Transverse colon (tissue), 4 donors: ENCODE measurements around the gene ATP8B4. TPM values are rescaled to one million over a fixed set of nuclear protein-coding genes. Genes with fewer than 3 reads are reported as not detected.

Experiments used
- DNase-seq: peaks from one replicate; pipeline ENCODE4 v3.0.0-alpha.2; 2019
- H3K27ac ChIP-seq, 4 donors: fragments of 200-600 bp; sonication (generic); 2 replicates each; pipeline ENCODE4 v1.5.1; 2016 to 2018; ENCODE audit warnings: inconsistent platforms in 4 of 4
- H3K27me3 ChIP-seq: fragments of 200-600 bp; sonication (generic); 2 replicates; pipeline ENCODE4 v1.5.1; 2017; ENCODE audit warnings: inconsistent platforms
- H3K36me3 ChIP-seq, 4 donors: fragments of 200-600 bp; sonication (generic); 2 replicates each; pipeline ENCODE4 v1.5.1; 2017 to 2019; ENCODE audit warnings: inconsistent platforms in 4 of 4
- H3K4me1 ChIP-seq, 4 donors: fragments of 200-600 bp; sonication (generic); 2 replicates each; pipeline ENCODE4 v1.5.1; 2017 to 2020; ENCODE audit warnings: inconsistent platforms in 4 of 4
- H3K4me3 ChIP-seq, 4 donors: fragments of 200-600 bp; sonication (generic); 1 replicate in 1 of 4; 2 replicates in 3 of 4; pipeline versions ENCODE4 v1.5.1 to v1.6.1; 2017 to 2019; ENCODE audit warnings: inconsistent platforms in 4 of 4
- H3K9me3 ChIP-seq, 2 donors: fragments of 200-600 bp; sonication (generic); 2 replicates each; pipeline ENCODE4 v1.5.1; 2017 to 2019; ENCODE audit warnings: inconsistent platforms in 2 of 2
- CTCF ChIP-seq, 5 experiments: fragments of 200-600 bp in 3 of 5; fragments of 450-650 bp in 2 of 5; sonication (generic) in 3 of 5; IDR thresholded peaks; 1 replicate in 2 of 5; 2 replicates in 3 of 5; pipeline ENCODE4 v1.5.1; 2016 to 2017; ENCODE audit warnings: antibody characterized with exemption in 5 of 5, inconsistent platforms in 3 of 5, mild to moderate bottlenecking in 2 of 5, moderate library complexity in 1 of 5
- EP300 ChIP-seq: sonication (generic); formaldehyde crosslinking; IDR thresholded peaks from one replicate; pipeline ENCODE4 v1.6.1; 2017; ENCODE audit warnings: antibody characterized with exemption, low read depth
- POLR2A ChIP-seq: fragments of 450-650 bp; IDR thresholded peaks from one replicate; pipeline ENCODE4 v1.6.1; 2016; ENCODE audit warnings: antibody characterized with exemption, mild to moderate bottlenecking, moderate library complexity
- POLR2AphosphoS5 ChIP-seq, 3 donors: sonication (generic); formaldehyde crosslinking; IDR thresholded peaks; one replicate each; pipeline ENCODE4 v1.6.1; 2016; ENCODE audit warnings: antibody characterized with exemption in 3 of 3
- whole genome bisulfite sequencing, 2 donors: methylation state at CpG; one replicate each; pipeline ENCODE4 v1.1.5; 2018; ENCODE audit warnings: low coverage in 1 of 2; 5-methylcytosine and 5-hydroxymethylcytosine counted together
- in situ Hi-C, 4 donors: fragments of 200-750 bp; cut with MboI; loops; one replicate each; pipeline versions ENCODE4 v1.15.0 to v1.15.1; 2017; ENCODE audit warnings: low sequenced_read_pairs in 3 of 4, low pct_ligation_motif_present in 1 of 4, low pct_unique_long_range_greater_than_20kb in 1 of 4
- intact Hi-C: fragments of 100-400 bp; cut with DNase I; formaldehyde crosslinking; loops from one replicate; pipeline ENCODE4 v1.15.1; 2023; ENCODE audit warnings: low total_unique reads
- total RNA-seq, 4 donors: library from RNA; depleted of rRNA; stranded (reverse); fragments of >200 nt; gene quantifications; one replicate each; pipeline ENCODE4 v1.1.0, GENCODE V29; 2016

Gene ATP8B4
- total RNA-seq: 10 to 100 TPM in 2 of 4 donors, 1 to 10 TPM in 2; 6.2 to 26.2 (median 8.5) TPM

- no peak for DNase-seq
- H3K9me3 ChIP-seq: peaks cover 0 to 8% of the 10 kb centered on the region in 2 donors
- H3K36me3 ChIP-seq: no peaks in the 10 kb centered on the region
- peaks cover 0 to 3% (median 0%) of the 10 kb centered on the region in 4 donors for H3K4me1 ChIP-seq
- intact Hi-C loops (no loop called here), in situ Hi-C loops (no loop called here)
- TF ChIP-seq POLR2A: no peak
- no peak for TF ChIP-seq CTCF (IDR thresholded peaks at IDR 0.05)
- TF ChIP-seq EP300: no peak
- no peak for TF ChIP-seq POLR2AphosphoS5 (IDR thresholded peaks at IDR 0.05)
- peak within 1 kb of the TSS in 1 of 4 donors; percentile 5 for H3K27ac ChIP-seq
- WGBS, 2 donors: 67 to 69% methylated on average over 3 to 4 of the region's 4 CpGs
- H3K27me3 ChIP-seq: no peaks in the 10 kb centered on the region
- no peak within 1 kb of the TSS for H3K4me3 ChIP-seq
These were observed at the start of gene ATP8B4 for GRCh38 chr15:50119063-50120040. Gene ATP8B4 (minus strand): TSS chr15:50119233. CDS start chr15:50106966, 12,267 bp downstream.

- H3K4me1 ChIP-seq: peaks cover 0 to 17% (median 0%) of the 10 kb centered on the region in 4 donors
- intact Hi-C loops: no loop called here
- WGBS, 2 donors: 77% methylated on average over 4 of the region's 4 CpGs; no CpG with 5 or more reads in 1 of the 2 donors
- no peak overlapping the region for H3K27ac ChIP-seq
- in situ Hi-C loops: no loop called here
- TF ChIP-seq POLR2AphosphoS5 (IDR thresholded peaks at IDR 0.05) (no peak), EP300 (no peak), CTCF (IDR thresholded peaks at IDR 0.05) (no peak), POLR2A (no peak)
- no peaks in the 10 kb centered on the region for H3K27me3 ChIP-seq
- no peak overlapping the region for H3K4me3 ChIP-seq
- no peak for DNase-seq
- H3K36me3 ChIP-seq: no peaks in the 10 kb centered on the region
- no peaks in the 10 kb centered on the region for H3K9me3 ChIP-seq
These were observed 49.3 kb upstream of the ATP8B4 start for GRCh38 chr15:50168379-50168778.

GRCh38 chr15:50167110-50167509 is 48.1 kb upstream of the ATP8B4 start:
- in situ Hi-C loops: no loop called here

More at GRCh38 chr15:50167110-50167509, 48.1 kb upstream of the ATP8B4 start:
- no peak overlapping the region for H3K27ac ChIP-seq
- H3K4me1 ChIP-seq: peaks cover 0 to 17% (median 0%) of the 10 kb centered on the region in 4 donors
- no peak for TF ChIP-seq EP300
- TF ChIP-seq POLR2AphosphoS5 (IDR thresholded peaks at IDR 0.05): no peak
- no peak for TF ChIP-seq CTCF (IDR thresholded peaks at IDR 0.05)
- no peak for TF ChIP-seq POLR2A
- H3K4me3 ChIP-seq: no peak overlapping the region
- no peak for DNase-seq
- no peaks in the 10 kb centered on the region for H3K9me3 ChIP-seq
- H3K36me3 ChIP-seq: no peaks in the 10 kb centered on the region
- intact Hi-C loops: no loop called here
- no peaks in the 10 kb centered on the region for H3K27me3 ChIP-seq
